T-helper 2 cell treated with Interferon-gamma antibody and Interleukin-4, amounts not matched to agents 100 ng/mL and 5 ng/mL, for 36 hours (primary cell): Measurements from ENCODE around the gene SLC2A9. TPM values are rescaled to one million over a fixed set of nuclear protein-coding genes. Genes with fewer than 3 reads are reported as not detected.
"Not testable (repeated sequence)": the region's sequence is repeated elsewhere in the genome, so short reads cannot be mapped to it uniquely, and the experiment has no call there.

ENCODE experiments used
- intact Hi-C: fragments of 100-400 bp; cut with micrococcal nuclease; formaldehyde crosslinking; loops from one replicate; pipeline ENCODE4 v1.15.1; 2023
- total RNA-seq: library from RNA; stranded (reverse); gene quantifications from 2 replicates; pipeline ENCODE4 v1.2.3, GENCODE V29; 2022

SLC2A9 gene
- total RNA-seq, 1 donor from 2014 or later: 3.2 TPM

GRCh38 chr4:9999956-10000561 lies 21.2 kb downstream of the SLC2A9 start:
- intact Hi-C loops: no loop called here

DNA sequence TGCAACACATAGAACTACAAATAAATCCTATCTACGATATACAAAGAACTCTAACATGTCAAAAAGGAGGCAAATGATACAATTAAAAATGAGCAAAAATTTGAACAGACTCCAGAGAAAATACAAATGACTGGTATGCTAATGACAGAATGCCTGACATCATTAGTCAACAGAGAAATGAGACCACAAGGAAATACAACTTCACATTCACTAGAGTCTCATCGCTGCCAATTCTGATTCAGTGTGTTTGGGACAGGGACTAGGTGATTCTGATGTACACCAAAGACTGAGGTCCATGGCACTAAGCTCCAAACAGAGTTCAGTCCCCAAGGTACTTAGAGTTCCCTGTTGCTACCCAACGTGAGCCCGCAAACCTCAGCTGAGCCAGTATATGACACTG lies 23.4 kb downstream of the SLC2A9 start:
- intact Hi-C loops: no loop called here

DNA sequence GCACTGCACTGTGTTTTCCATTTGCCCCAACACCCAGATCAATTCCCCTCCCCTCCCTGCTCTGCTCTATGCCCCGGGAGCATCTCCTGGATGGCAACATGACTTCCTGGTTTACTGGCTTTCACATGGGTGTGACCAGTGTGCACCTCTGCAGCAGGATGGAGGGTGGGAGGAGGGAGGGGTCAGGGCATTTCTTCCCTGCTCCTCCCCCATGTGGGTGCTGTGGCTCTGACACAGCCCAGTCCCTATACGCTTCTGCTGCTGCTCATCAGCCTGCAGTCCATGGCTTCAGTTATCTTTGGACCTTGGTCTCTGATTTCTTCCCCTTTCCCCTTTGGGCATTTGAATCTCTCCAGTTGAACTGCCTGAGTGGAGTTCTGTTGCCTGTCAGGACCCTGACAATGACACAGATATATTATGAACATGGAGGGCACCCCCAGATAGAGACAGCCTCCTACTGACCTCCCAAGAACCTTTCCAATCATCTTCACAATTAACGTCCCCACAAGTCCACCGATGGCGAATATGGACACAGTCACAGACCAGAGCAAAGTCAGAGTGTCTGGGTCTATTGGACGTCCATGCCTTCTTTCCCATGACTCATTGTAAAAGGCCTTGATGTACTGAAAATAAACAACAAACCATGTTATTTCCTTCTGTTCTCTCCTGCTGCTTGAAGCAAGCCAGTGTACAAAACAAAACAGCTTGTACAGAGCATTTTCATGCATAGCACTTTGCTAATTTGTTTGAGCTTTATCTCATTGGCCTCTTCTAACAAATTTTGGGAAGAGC lies 24.8 kb downstream of the SLC2A9 start:
- intact Hi-C loops: no loop called here

DNA sequence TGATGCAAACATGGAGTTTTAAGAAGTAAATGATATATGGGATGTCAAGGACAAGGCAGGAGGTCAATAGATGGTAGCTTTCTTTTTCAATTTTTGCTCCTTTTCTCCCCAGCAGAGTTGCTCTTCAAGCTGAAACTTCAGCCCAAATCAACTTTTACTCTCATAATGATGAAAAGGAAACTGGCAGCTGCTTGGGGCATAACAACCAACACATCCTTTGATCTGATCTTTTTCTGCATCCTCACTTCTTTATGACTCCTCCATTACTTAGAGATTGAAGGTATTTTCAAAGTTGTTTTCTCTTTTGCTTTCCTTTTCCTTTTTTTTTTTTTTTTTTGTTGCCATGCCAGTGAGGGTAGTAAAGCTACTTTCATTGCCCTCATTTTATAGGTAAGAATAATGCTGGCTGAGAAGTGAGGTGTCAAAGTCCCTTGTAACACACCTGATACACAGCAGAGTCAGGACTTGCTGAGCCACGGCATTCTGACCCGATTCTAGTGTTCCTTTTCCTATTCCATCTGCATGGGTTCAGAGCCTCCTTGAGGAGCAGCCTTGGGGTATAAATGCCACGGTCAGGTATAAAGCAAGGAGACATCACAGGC lies 26.9 kb downstream of the SLC2A9 start:
- intact Hi-C loops: loop anchor here (5.0 kb wide), 1 partner anchor 77 kb away; no protein-coding TSS in a partner anchor

DNA sequence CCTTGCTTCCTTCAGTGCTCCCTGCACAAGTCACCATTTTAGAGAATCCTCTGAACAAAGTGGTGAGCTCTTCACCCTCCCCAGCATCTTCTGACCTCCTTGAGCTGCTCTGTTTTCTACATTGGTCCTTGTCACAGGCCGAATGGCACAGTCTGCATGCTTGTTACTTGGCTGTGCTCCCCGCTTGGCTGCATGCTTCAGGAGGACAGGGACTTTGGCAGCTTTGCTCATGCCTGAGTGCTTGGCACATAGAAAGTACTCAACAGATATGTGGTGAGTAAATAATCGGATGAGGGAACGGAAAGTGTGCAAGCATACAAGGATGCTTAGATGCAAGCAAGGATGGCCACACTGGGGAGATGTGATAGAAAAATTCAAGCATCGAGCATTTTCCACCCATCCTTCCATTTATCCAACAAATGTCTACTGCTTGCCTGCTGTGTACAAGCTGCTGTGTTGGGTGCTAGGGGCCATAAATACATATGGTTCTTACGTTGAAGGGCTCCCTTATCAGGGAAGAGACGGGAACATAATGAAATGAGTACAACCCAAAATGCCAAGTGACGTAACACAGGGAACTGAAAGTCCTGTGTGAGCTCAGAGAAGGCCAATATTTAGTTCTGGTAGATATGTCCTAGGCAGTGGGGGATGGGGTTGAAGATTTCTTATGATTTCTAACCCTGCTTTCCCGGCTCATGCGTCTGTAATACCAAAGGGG lies 31.2 kb downstream of the SLC2A9 start:
- intact Hi-C loops: loop anchor here (5.0 kb wide), 1 partner anchor 73 kb away; no protein-coding TSS in a partner anchor

DNA sequence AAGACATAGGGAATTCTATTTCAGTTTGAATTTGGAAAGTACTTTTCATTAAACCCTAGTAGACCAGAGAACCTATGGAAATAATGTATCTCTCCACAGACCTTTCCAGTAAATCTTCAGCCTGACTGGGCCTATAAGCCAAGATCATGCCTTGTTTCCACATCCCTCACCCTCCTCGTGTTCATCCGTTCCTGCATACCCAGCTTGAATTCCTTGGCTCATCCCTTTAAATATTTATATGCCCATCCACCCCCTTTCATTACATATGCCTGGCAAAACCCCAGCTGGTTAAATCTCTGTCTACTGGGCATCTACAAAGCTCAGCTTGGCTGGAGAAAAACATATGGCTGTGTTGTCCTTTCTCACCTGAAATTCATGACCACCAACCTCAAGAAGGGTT lies 32.4 kb downstream of the SLC2A9 start:
- intact Hi-C loops: no loop called here

DNA sequence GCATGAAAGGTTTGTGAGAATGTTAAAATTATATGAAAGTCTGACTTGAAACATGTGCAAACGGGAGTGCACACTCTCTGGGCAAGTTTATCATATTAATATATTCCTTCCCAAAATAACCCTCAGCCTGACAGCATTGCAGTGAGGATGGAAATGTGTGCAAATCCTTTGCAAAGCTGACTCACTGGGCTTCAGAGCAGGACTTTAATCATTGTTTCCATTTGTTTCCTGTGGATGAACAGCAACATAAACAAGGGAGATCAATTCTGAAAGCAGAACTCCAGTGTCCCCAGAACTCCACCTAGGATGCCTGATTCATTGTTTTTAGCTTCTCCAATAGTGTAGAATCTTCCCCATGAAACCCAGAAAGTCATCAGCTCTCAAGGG lies 32.9 kb downstream of the SLC2A9 start:
- intact Hi-C loops: no loop called here

GRCh38 chr4:9987749-9988362 lies 33.4 kb downstream of the SLC2A9 start:
- intact Hi-C loops: no loop called here

DNA sequence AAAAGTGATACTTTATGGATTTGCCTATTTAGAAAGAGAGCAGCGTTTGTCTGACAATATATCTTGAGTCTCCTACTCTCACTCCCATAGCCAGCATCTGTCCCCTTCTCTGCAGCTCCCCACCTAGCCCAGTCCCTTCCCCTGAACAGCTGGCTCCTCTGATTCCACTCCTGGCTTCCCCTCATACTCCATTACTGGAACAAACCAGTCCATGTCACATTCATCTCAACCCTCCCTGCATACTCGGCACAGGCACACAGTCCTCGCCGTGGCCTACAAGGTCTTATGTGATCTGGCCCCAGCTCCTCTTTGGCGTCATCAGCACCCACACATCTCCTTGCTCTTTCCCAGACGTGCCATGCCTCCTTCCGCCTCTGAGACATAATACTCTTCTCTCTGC lies 36.7 kb downstream of the SLC2A9 start:
- intact Hi-C loops: no loop called here

DNA sequence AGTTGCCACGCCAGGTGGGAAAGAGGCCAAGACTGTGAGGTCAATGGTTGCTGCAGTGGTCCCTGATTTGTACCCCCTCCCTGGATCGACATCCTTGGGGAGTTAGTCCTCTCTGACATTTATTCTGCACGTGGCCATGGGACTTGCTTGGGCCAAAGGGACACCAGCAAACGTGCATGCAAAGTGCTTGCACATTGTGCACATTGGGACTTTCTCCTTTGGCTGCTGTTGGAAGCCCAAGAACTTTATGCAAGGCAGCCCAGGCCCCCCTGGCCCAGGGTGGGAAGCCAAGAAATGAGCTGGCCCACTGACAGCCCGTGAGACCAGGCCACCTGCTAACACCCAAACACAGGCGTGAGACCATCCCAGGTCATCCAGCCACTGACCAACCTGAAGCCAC lies 38.1 kb downstream of the SLC2A9 start:
- intact Hi-C loops: no loop called here

DNA sequence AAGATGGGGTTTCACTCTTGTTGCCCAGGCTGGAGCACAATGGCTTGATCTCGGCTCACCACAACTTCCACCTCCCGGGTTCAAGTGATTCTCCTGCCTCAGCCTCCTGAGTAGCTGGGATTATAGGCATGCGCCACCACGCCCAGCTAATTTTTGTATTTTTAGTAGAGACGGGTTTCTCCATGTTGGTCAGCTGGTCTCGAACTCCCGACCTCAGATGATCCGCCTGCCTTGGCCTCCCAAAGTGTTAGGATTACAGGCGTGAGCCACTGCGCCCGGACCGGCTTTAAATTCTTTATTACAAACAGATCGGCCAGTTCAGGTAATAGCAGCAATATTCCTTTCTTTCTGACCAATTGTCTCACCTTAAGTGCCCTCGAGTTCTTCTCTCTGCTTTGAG lies 39.4 kb downstream of the SLC2A9 start:
- intact Hi-C loops: not testable (repeated sequence)

- intact Hi-C loops: no loop called here
Observed at GRCh38 chr4:9980898-9981297, 40.4 kb downstream of the SLC2A9 start.

- intact Hi-C loops: no loop called here
Observed at GRCh38 chr4:9979101-9979701, 42.1 kb downstream of the SLC2A9 start.

DNA sequence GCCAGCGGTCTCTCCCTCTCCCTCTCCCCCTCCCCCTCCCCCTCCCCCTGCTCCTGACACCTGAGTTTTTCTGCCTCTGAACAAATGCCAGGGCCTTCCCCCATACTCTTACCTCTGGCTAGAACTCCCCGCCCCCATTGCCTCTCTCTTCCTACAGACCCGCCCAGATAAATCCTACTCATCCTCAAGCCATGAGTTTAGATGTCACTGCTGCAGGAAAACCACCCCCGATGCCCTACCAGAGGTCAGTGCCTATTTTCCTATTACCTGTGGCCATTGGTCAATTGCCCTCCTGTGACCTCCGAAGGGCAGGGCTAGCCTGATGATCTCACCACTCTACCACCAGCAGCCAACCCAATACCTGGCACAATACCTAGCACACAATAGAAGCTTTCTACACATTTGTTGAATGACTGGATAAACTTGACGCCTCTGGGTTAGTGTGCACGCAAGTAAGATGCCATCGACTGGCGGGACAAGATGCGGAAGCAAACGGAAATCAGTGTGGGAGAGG lies 43.7 kb downstream of the SLC2A9 start:
- intact Hi-C loops: no loop called here

DNA sequence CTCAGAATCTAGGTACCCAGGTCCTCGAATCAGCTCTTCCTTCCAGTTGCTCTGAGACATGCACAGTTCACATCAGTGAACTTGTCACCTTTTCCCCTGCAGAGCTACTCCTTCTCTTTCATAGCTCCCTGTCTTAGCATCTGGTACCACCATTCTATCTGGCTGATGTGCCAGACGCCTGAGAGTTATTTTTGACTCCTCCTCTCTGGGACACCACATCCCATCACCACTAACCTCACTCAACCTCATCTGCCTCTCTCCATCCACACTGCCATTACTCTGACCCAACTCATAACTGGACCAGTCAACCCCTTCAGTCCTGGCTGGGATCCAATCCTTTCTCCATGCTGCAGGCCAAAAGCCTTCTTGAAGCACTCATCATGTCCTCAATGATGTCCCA lies 44.5 kb downstream of the SLC2A9 start:
- intact Hi-C loops: no loop called here

GRCh38 chr4:9976293-9976692 lies 45.0 kb downstream of the SLC2A9 start:
- intact Hi-C loops: no loop called here

DNA sequence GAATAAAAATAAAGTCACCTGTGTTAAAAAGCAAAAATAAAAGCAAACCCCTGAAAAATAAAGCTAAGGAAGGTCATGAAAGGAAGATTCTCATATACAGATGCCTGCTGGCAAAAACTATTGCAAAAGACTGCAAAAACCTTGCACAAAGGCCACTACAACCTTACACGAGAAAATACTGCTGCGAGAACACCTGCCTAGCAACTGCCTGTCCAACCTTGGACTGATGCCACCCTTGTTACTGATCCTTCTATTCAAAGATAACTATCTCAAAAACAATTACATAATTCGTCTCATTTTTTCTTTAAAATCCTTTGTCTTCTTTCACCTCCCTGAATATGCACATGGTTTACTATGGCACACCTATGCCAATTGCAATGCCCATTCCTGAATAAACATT lies 49.6 kb downstream of the SLC2A9 start:
- intact Hi-C loops: no loop called here

GRCh38 chr4:9970399-9971011 lies 50.8 kb downstream of the SLC2A9 start:
- intact Hi-C loops: no loop called here

DNA sequence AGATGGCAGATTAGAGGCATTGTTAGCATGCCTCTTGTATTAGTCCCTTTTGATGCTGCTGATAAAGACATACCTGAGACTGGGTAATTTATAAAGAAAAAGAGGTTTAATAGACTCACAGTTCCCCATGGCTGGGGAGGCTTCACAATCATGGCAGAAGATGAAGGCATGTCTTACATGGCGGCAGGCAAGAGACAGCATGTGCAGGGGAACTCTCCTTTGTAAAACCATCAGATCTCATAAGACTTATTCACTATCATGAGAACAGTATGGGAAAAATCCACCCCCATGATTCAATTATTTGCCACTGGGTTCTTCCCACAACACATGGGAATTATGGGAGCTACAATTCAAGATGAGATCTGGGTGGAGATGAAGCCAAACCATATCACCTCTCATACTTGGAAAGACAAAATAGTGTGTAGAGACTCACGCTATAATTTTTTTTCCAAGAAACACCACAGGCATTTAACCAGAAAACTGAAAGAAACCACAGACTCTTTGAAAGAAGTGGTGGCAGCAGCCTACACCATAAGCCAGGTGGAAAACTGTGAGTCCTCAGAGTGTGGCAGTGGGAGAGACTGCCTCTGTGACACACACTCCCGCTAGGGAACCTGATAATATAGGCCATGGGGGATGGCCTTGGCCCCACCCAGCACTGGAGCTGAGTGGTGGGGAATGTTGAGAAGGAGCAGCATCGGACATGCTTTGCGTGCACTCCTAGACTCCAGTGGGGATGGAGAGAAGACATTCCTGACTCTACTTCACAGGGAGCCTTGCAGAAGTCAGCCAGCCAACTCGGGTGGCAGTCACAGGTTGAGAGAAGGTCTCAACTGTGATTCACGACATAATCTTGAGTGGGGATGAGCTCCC lies 51.5 kb downstream of the SLC2A9 start:
- intact Hi-C loops: no loop called here
